Type B pancreatic cell (in vitro differentiated cells): ENCODE data around the gene RPL36A. TPM values are rescaled to one million over a fixed set of nuclear protein-coding genes. Genes with fewer than 3 reads are reported as not detected.

Source experiments
- DNase-seq: peaks from one replicate; pipeline ENCODE4 v3.0.0; 2021; ENCODE audit warnings: mixed read lengths; ENCODE audit not compliant: unreplicated experiment; ENCODE audit errors: extremely low spot score
- H3K27ac Mint-ChIP-seq: 2 replicates; pipeline ENCODE4 v1.8.0; 2021; ENCODE audit warnings: mild to moderate bottlenecking, mixed read lengths
- H3K27me3 Mint-ChIP-seq: 2 replicates; pipeline ENCODE4 v1.8.0; 2021; ENCODE audit warnings: mixed read lengths
- H3K36me3 Mint-ChIP-seq: 2 replicates; pipeline ENCODE4 v1.8.0; 2021; ENCODE audit warnings: mixed read lengths
- H3K4me1 Mint-ChIP-seq: one replicate; pipeline ENCODE4 v1.8.0; 2021; ENCODE audit warnings: mixed read lengths; ENCODE audit not compliant: unreplicated experiment
- H3K4me3 Mint-ChIP-seq: 2 replicates; pipeline ENCODE4 v1.8.0; 2021; ENCODE audit warnings: mild to moderate bottlenecking, mixed read lengths
- H3K9me3 Mint-ChIP-seq: 2 replicates; pipeline ENCODE4 v1.8.0; 2021; ENCODE audit warnings: mixed read lengths
- CTCF ChIP-seq: fragments of 200-600 bp; sonication (generic); conservative IDR thresholded peaks from 2 replicates; pipeline ENCODE4 v1.5.0; 2021; ENCODE audit warnings: antibody characterized with exemption, mild to moderate bottlenecking
- total RNA-seq: library from RNA; stranded (reverse); gene quantifications from 2 replicates; pipeline ENCODE4 v1.2.1, GENCODE V29; 2021; ENCODE audit warnings: low replicate concordance

RPL36A gene
- total RNA-seq, 1 donor from 2014 or later = 338 TPM

GRCh38 chrX:101415180-101416145 is 24.7 kb downstream of the RPL36A start:
- peak; percentile 85 for TF ChIP-seq CTCF
- no peak for DNase-seq
- peak overlapping the region; percentile 71 for H3K4me3 Mint-ChIP-seq

GRCh38 chrX:101416691-101417090 is 25.9 kb downstream of the RPL36A start:
- Mint-ChIP-seq H3K36me3 (peaks cover 14% of the 10 kb centered on the region), H3K27ac (peak overlapping the region; percentile 91), H3K4me1 (peaks cover 20% of the 10 kb centered on the region), H3K9me3 (no peaks in the 10 kb centered on the region), H3K4me3 (peak overlapping the region; percentile 93), H3K27me3 (no peaks in the 10 kb centered on the region)
- no peak for DNase-seq
- no peak for TF ChIP-seq CTCF

More at GRCh38 chrX:101415180-101416145, 24.7 kb downstream of the RPL36A start:
- Mint-ChIP-seq H3K4me1 (peaks cover 24% of the 10 kb centered on the region), H3K36me3 (peaks cover 16% of the 10 kb centered on the region), H3K9me3 (no peaks in the 10 kb centered on the region), H3K27me3 (no peaks in the 10 kb centered on the region), H3K27ac (peak overlapping the region; percentile 75)

GRCh38 chrX:101417190-101417589 is 26.4 kb downstream of the RPL36A start:
- peak overlapping the region; percentile 93 for H3K4me3 Mint-ChIP-seq
- peak overlapping the region; percentile 91 for H3K27ac Mint-ChIP-seq
- DNase-seq = no peak
- no peaks in the 10 kb centered on the region for H3K27me3 Mint-ChIP-seq
- no peak for TF ChIP-seq CTCF
- peaks cover 20% of the 10 kb centered on the region for H3K4me1 Mint-ChIP-seq
- no peaks in the 10 kb centered on the region for H3K9me3 Mint-ChIP-seq
- peaks cover 11% of the 10 kb centered on the region for H3K36me3 Mint-ChIP-seq

GRCh38 chrX:101417981-101418841 is 27.4 kb downstream of the RPL36A start:
- Mint-ChIP-seq H3K27ac (peak overlapping the region; percentile 91), H3K4me1 (peaks cover 20% of the 10 kb centered on the region), H3K36me3 (peaks cover 3% of the 10 kb centered on the region), H3K9me3 (no peaks in the 10 kb centered on the region), H3K4me3 (peak overlapping the region; percentile 93), H3K27me3 (no peaks in the 10 kb centered on the region)
- DNase-seq = no peak
- TF ChIP-seq CTCF = no peak

- peak overlapping the region; percentile 93 for H3K4me3 Mint-ChIP-seq
- no peak for DNase-seq
- no peaks in the 10 kb centered on the region for H3K9me3 Mint-ChIP-seq
- peaks cover 20% of the 10 kb centered on the region for H3K4me1 Mint-ChIP-seq
- H3K27me3 Mint-ChIP-seq = no peaks in the 10 kb centered on the region
- H3K27ac Mint-ChIP-seq = peak overlapping the region; percentile 85
- no peak for TF ChIP-seq CTCF
- peaks cover 4% of the 10 kb centered on the region for H3K36me3 Mint-ChIP-seq
These were observed 28.7 kb downstream of the RPL36A start for GRCh38 chrX:101419489-101419888.
